ENCODE measurements around the gene JPH2.

Gene JPH2

DNA sequence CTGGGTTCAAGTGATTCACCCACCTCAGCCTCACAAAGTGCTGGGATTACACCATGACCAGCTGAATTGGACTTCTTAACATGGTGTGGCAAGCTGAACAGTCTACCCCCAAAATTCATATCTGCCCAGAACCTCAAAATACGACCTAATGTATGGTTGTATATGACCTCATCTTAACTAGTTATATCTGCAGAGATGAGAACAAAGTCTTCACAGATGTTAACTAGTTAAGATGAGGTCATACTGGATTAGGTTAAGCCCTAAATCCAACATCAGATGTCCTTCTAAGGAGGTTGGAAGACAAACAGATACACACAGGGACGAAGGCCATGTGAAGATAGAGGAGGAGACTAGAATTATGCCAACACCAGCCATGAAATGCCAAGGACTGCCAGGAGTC is 102.5 kb downstream of the JPH2 start:
- H4K20me1 ChIP-seq (ENCODE audit: insufficient read depth, low read length), result no peaks in the 10 kb centered on the region
- DNase-seq, result no peak
- no peak overlapping the region for H3K4me2 ChIP-seq (ENCODE audit: low read depth, low read length)
- H2AFZ ChIP-seq (ENCODE audit: low read length), result no peak overlapping the region
- no peaks in the 10 kb centered on the region for H3K36me3 ChIP-seq (replicated peaks; ENCODE audit: insufficient read depth, low read length)
- no peaks in the 10 kb centered on the region for H3K27me3 ChIP-seq (replicated peaks; ENCODE audit: insufficient read depth, low read length)
- H3K9me3 ChIP-seq (replicated peaks; ENCODE audit: insufficient read depth, low read length), result no peaks in the 10 kb centered on the region
- TF ChIP-seq EZH2 (optimal IDR thresholded peaks at IDR 0.05; ENCODE audit: low read depth, low read length) (no peak), EZH2phosphoT487 (IDR thresholded peaks at IDR 0.05; ENCODE audit: low read length) (no peak)
- TF ChIP-seq, protein P1, sequence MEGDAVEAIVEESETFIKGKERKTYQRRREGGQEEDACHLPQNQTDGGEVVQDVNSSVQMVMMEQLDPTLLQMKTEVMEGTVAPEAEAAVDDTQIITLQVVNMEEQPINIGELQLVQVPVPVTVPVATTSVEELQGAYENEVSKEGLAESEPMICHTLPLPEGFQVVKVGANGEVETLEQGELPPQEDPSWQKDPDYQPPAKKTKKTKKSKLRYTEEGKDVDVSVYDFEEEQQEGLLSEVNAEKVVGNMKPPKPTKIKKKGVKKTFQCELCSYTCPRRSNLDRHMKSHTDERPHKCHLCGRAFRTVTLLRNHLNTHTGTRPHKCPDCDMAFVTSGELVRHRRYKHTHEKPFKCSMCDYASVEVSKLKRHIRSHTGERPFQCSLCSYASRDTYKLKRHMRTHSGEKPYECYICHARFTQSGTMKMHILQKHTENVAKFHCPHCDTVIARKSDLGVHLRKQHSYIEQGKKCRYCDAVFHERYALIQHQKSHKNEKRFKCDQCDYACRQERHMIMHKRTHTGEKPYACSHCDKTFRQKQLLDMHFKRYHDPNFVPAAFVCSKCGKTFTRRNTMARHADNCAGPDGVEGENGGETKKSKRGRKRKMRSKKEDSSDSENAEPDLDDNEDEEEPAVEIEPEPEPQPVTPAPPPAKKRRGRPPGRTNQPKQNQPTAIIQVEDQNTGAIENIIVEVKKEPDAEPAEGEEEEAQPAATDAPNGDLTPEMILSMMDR (IDR thresholded peaks at IDR 0.05; ENCODE audit: low read length), result no peak
- H3K9me2 ChIP-seq (replicated peaks; ENCODE audit: insufficient read depth, low read length), result no peaks in the 10 kb centered on the region
- H3K27ac ChIP-seq (ENCODE audit: low read length), result no peak overlapping the region
- H3K9ac ChIP-seq (ENCODE audit: low read length), result no peak overlapping the region
- 0 out of 2 replicates have a peak, but pooled peaks cover 6% of the 10 kb centered on the region for H3F3A ChIP-seq (ENCODE audit: insufficient read depth, low read length)
- peaks cover 19% of the 10 kb centered on the region for H3K4me1 ChIP-seq (ENCODE audit: low read length)
- H3K79me2 ChIP-seq (ENCODE audit: low read length), result no peaks in the 10 kb centered on the region
- H3K4me3 ChIP-seq (ENCODE audit: low read length), result no peak overlapping the region

DNA sequence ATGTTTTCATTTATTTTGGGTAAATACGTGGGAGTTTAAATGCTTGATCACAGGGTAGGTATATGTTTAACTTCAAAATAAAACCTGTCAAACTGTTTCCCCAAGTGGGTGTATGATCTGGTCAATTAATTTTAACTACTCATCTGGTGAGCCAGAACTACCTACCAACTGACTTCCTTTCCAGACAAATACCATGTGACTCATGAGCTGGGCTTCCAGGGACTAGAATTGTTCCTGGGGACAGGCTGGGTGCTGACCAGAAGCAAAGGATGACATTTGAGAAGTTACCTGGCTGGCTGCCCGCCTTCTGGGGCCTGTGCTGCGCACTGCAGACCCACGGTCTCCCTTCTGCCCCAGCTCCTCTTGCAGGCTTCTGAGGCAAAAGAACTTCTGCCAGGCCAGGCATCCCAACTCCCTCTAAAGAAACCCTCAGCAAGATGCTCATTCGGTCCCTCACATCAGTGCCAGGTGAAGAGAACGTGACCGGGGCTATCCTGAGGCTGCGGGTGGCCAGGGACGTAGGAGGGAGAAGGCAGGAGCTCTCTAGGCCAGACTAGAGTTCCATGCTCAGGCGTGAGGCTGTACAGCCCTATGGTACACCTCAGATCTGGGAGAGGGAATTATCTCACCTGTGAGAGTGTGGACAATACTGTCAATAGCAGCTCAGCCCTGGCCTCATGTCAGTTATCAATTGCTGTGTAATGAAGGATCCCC is 103.6 kb downstream of the JPH2 start:
- Histone ChIP-seq H3K27ac (ENCODE audit: low read length) (no peak overlapping the region), H3K9me3 (replicated peaks; ENCODE audit: insufficient read depth, low read length) (no peaks in the 10 kb centered on the region), H3K4me3 (ENCODE audit: low read length) (no peak overlapping the region), H3K9me2 (replicated peaks; ENCODE audit: insufficient read depth, low read length) (no peaks in the 10 kb centered on the region), H3K4me1 (ENCODE audit: low read length) (peaks cover 21% of the 10 kb centered on the region), H3K27me3 (replicated peaks; ENCODE audit: insufficient read depth, low read length) (no peaks in the 10 kb centered on the region), H3K36me3 (replicated peaks; ENCODE audit: insufficient read depth, low read length) (no peaks in the 10 kb centered on the region), H3K4me2 (ENCODE audit: low read depth, low read length) (no peak overlapping the region), H4K20me1 (ENCODE audit: insufficient read depth, low read length) (no peaks in the 10 kb centered on the region), H3K9ac (ENCODE audit: low read length) (no peak overlapping the region), H3K79me2 (ENCODE audit: low read length) (no peaks in the 10 kb centered on the region), H2AFZ (ENCODE audit: low read length) (no peak overlapping the region), H3F3A (ENCODE audit: insufficient read depth, low read length) (0 out of 2 replicates have a peak, but pooled peaks cover 6% of the 10 kb centered on the region)
- TF ChIP-seq, protein P1 (IDR thresholded peaks at IDR 0.05; ENCODE audit: low read length), result no peak
- TF ChIP-seq EZH2phosphoT487 (IDR thresholded peaks at IDR 0.05; ENCODE audit: low read length), result no peak
- TF ChIP-seq EZH2 (optimal IDR thresholded peaks at IDR 0.05; ENCODE audit: low read depth, low read length), result no peak
- no peak for DNase-seq

DNA sequence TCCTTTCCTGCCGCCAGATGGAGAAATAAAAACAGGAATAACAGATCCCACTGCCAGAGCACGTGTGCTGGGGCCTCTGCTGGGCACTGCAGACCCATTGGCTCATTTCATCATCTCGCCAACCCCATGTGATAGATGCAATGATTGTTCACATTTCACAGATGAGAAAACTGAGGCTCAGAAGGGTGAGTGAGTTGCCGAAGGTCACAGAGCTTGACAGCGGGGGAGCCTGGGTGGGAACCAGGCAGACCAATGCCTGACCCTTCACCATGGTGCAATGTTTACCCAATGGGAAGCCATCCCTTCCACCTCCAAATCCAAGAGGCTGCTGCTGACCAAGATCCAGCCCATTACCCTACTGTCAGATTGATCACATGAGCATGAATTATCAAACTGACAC is 105.1 kb downstream of the JPH2 start:
- H3K4me3 ChIP-seq (ENCODE audit: low read length), result no peak overlapping the region
- no peak overlapping the region for H2AFZ ChIP-seq (ENCODE audit: low read length)
- H3K27ac ChIP-seq (ENCODE audit: low read length), result no peak overlapping the region
- H3K4me2 ChIP-seq (ENCODE audit: low read depth, low read length), result no peak overlapping the region
- TF ChIP-seq EZH2 (optimal IDR thresholded peaks at IDR 0.05; ENCODE audit: low read depth, low read length) (no peak), EZH2phosphoT487 (IDR thresholded peaks at IDR 0.05; ENCODE audit: low read length) (no peak)
- TF ChIP-seq, protein P1 (IDR thresholded peaks at IDR 0.05; ENCODE audit: low read length), result no peak
- no peak for DNase-seq
- H3K36me3 ChIP-seq (replicated peaks; ENCODE audit: insufficient read depth, low read length), result no peaks in the 10 kb centered on the region
- H3K9ac ChIP-seq (ENCODE audit: low read length), result no peak overlapping the region
- peaks cover 21% of the 10 kb centered on the region for H3K4me1 ChIP-seq (ENCODE audit: low read length)
- no peaks in the 10 kb centered on the region for H3K79me2 ChIP-seq (ENCODE audit: low read length)
- H3F3A ChIP-seq (ENCODE audit: insufficient read depth, low read length), result 0 out of 2 replicates have a peak, but pooled peaks cover 6% of the 10 kb centered on the region
- H3K9me2 ChIP-seq (replicated peaks; ENCODE audit: insufficient read depth, low read length), result no peaks in the 10 kb centered on the region
- no peaks in the 10 kb centered on the region for H4K20me1 ChIP-seq (ENCODE audit: insufficient read depth, low read length)
- H3K27me3 ChIP-seq (replicated peaks; ENCODE audit: insufficient read depth, low read length), result no peaks in the 10 kb centered on the region
- H3K9me3 ChIP-seq (replicated peaks; ENCODE audit: insufficient read depth, low read length), result no peaks in the 10 kb centered on the region
